Endothelial cell of umbilical vein (primary cell): ENCODE data around the gene LSM5. TPM values are rescaled to one million over a fixed set of nuclear protein-coding genes. Genes with fewer than 3 reads are reported as not detected.

Source experiments
- BruUV-seq: library from RNA; stranded (reverse); fragments of 400-500 nt; replicated peaks from 2 replicates; lab custom pipeline; 2021; lab: Mats Ljungman, UMichigan
- CTCF ChIA-PET: fragments of 300-600, 350-600 bp; sonication (Branson Sonifier 250); formaldehyde crosslinking; loops from one replicate; lab custom pipeline; 2021; ENCODE audit warnings: antibody characterized with exemption, inconsistent platforms; lab: Charles Lee
- POLR2A ChIA-PET: fragments of 300-600, 350-600 bp; sonication (Branson Sonifier 250); formaldehyde crosslinking; loops from one replicate; lab custom pipeline; 2021; ENCODE audit warnings: antibody characterized with exemption, inconsistent platforms; lab: Charles Lee
- DNase-seq: peaks from one replicate; pipeline ENCODE4 v3.0.0-alpha.2; 2011; ENCODE audit warnings: low read depth, low spot score
- FAIRE-seq: peaks from 2 replicates; lab custom pipeline; 2011; peaks lifted over from hg19 to GRCh38; lab: Jason Lieb, UNC
- H2AFZ ChIP-seq: 2 replicates; pipeline ENCODE4 v1.6.0; 2012; ENCODE audit warnings: low read depth, low read length, control low read depth, inconsistent platforms
- H3K27ac ChIP-seq: 2 replicates; pipeline ENCODE4 v1.5.1; 2011; ENCODE audit warnings: low read depth, mild to moderate bottlenecking, control low read depth, low read length, moderate library complexity; ENCODE audit not compliant: insufficient read depth
- H3K27me3 ChIP-seq, 2 experiments: 2 replicates each; pipeline versions ENCODE4 v1.6.0 to v1.6.1; 2011; ENCODE audit warnings: low read length in 2 of 2, mixed read lengths in 1 of 2; ENCODE audit not compliant: control insufficient read depth in 2 of 2, insufficient read depth in 2 of 2
- H3K36me3 ChIP-seq, 2 experiments: 2 replicates in 1 of 2; 3 replicates in 1 of 2; pipeline ENCODE4 v1.5.1; 2011; ENCODE audit warnings: low read length in 2 of 2, mild to moderate bottlenecking in 1 of 2, moderate library complexity in 1 of 2; ENCODE audit not compliant: control insufficient read depth in 2 of 2, insufficient read depth in 2 of 2; ENCODE audit errors: extremely low read depth in 1 of 2
- H3K4me1 ChIP-seq: 3 replicates; pipeline ENCODE4 v1.5.1; 2011; ENCODE audit warnings: mild to moderate bottlenecking, low read length; ENCODE audit not compliant: control insufficient read depth, insufficient read depth; ENCODE audit errors: extremely low read depth
- H3K4me2 ChIP-seq: 2 replicates; pipeline ENCODE4 v1.6.1; 2011; ENCODE audit warnings: low read length, control low read depth, mixed read lengths; ENCODE audit not compliant: insufficient read depth
- H3K4me3 ChIP-seq, 3 experiments: fragments of 200-600 bp in 1 of 3; sonication (generic), shearing (Covaris generic) in 1 of 3; replicated peaks in 1 of 3; 2 replicates each; pipeline ENCODE4 v1.5.1; 2011 to 2016; ENCODE audit warnings: control low read depth in 3 of 3, low read length in 3 of 3, mild to moderate bottlenecking in 2 of 3, inconsistent platforms in 1 of 3, low read depth in 1 of 3, moderate library complexity in 1 of 3; ENCODE audit not compliant: insufficient read depth in 1 of 3
- H3K79me2 ChIP-seq: 2 replicates; pipeline ENCODE4 v1.6.0; 2012; ENCODE audit warnings: low read length, inconsistent platforms; ENCODE audit not compliant: control insufficient read depth, insufficient read depth
- H3K9ac ChIP-seq: replicated peaks from 2 replicates; pipeline ENCODE3; 2011; ENCODE audit warnings: low read length, control low read depth; ENCODE audit not compliant: insufficient read depth; ENCODE audit errors: extremely low read depth
- H3K9me1 ChIP-seq: replicated peaks from 3 replicates; pipeline ENCODE4 v1.6.0; 2011; ENCODE audit warnings: mild to moderate bottlenecking, low read length; ENCODE audit not compliant: control insufficient read depth, insufficient read depth; ENCODE audit errors: extremely low read depth
- H3K9me3 ChIP-seq: replicated peaks from 2 replicates; pipeline ENCODE4 v1.5.1; 2012; ENCODE audit warnings: low read length, inconsistent platforms; ENCODE audit not compliant: control insufficient read depth, insufficient read depth
- H4K20me1 ChIP-seq: replicated peaks from 2 replicates; pipeline ENCODE3; 2011; ENCODE audit warnings: mild to moderate bottlenecking, low read length; ENCODE audit not compliant: control insufficient read depth, insufficient read depth; ENCODE audit errors: extremely low read depth
- EZH2 ChIP-seq: IDR thresholded peaks from 2 replicates; pipeline ENCODE4 v1.6.1; 2012; ENCODE audit warnings: borderline replicate concordance, low read depth, mild to moderate bottlenecking, moderate library complexity, low read length, inconsistent platforms; ENCODE audit not compliant: severe bottlenecking
- FOS ChIP-seq: IDR thresholded peaks from 2 replicates; pipeline ENCODE4 v1.6.1; 2011; ENCODE audit warnings: mild to moderate bottlenecking, low read length, moderate library complexity, borderline replicate concordance; ENCODE audit not compliant: insufficient read depth
- GATA2 ChIP-seq: IDR thresholded peaks from 2 replicates; pipeline ENCODE4 v1.7.0; 2011; ENCODE audit warnings: low read depth, mild to moderate bottlenecking, moderate library complexity, mixed read lengths, low read length; ENCODE audit not compliant: insufficient read length, insufficient read depth
- JUN ChIP-seq: IDR thresholded peaks from 2 replicates; pipeline ENCODE4 v1.6.1; 2011; ENCODE audit warnings: borderline replicate concordance, low read depth; ENCODE audit not compliant: insufficient read length, insufficient read depth
- MYC ChIP-seq: IDR thresholded peaks from one replicate; pipeline ENCODE4 v1.6.1; 2011; ENCODE audit warnings: mild to moderate bottlenecking, low read depth, low read length
- POLR2A ChIP-seq: IDR thresholded peaks from 2 replicates; pipeline ENCODE4 v1.6.1; 2012; ENCODE audit warnings: low read depth, mild to moderate bottlenecking, control low read depth, low read length
- POLR2AphosphoS5 ChIP-seq: IDR thresholded peaks from 2 replicates; pipeline ENCODE4 v1.6.1; 2012; ENCODE audit warnings: low read depth, mild to moderate bottlenecking, control low read depth, low read length, moderate library complexity; ENCODE audit not compliant: insufficient read depth
- dilution Hi-C: fragments of 300-500 bp; cut with MboI; formaldehyde crosslinking; loops from one replicate; pipeline ENCODE4 v1.15.0; 2019; ENCODE audit warnings: low sequenced_read_pairs; ENCODE audit not compliant: extremely low pct_ligation_motif_present
- intact Hi-C: fragments of 100-400 bp; cut with micrococcal nuclease; formaldehyde crosslinking; loops from one replicate; pipeline ENCODE4 v1.10.0; 2022
- polyA plus RNA-seq, 4 experiments: library from polyadenylated mRNA; depleted of rRNA in 3 of 4; stranded (reverse) in 3 of 4; unstranded in 1 of 4; fragments of >200 nt; gene quantifications; 2 replicates each; pipeline versions ENCODE4 v1.2.1 to v1.2.3, GENCODE V29; 2011 to 2012; ENCODE audit warnings: missing spikeins in 1 of 4
- total RNA-seq: library from RNA; stranded (reverse); gene quantifications from 2 replicates; pipeline ENCODE4 v1.2.3, GENCODE V29; 2021
- TF ChIP-seq, protein P1 (sequence below), 2 donors: IDR thresholded peaks; 1 replicate in 1 of 2; 2 replicates in 1 of 2; pipeline ENCODE4 v1.5.1; 2011; ENCODE audit warnings: low read length in 2 of 2, mild to moderate bottlenecking in 2 of 2, moderate library complexity in 2 of 2, control low read depth in 1 of 2, inconsistent platforms in 1 of 2, low read depth in 1 of 2; ENCODE audit not compliant: insufficient read depth in 1 of 2; ENCODE audit errors: extremely low read depth in 1 of 2
- TF ChIP-seq, protein P2 (sequence below): IDR thresholded peaks from 2 replicates; pipeline ENCODE4 v1.6.1; 2011; ENCODE audit not compliant: insufficient read depth, insufficient read length

Gene LSM5
- total and polyA plus RNA-seq, 2 donors (not counting 3 experiments of a cell fraction or from before 2014, with no cell fraction given): 36.3 to 68.1 TPM

DNA sequence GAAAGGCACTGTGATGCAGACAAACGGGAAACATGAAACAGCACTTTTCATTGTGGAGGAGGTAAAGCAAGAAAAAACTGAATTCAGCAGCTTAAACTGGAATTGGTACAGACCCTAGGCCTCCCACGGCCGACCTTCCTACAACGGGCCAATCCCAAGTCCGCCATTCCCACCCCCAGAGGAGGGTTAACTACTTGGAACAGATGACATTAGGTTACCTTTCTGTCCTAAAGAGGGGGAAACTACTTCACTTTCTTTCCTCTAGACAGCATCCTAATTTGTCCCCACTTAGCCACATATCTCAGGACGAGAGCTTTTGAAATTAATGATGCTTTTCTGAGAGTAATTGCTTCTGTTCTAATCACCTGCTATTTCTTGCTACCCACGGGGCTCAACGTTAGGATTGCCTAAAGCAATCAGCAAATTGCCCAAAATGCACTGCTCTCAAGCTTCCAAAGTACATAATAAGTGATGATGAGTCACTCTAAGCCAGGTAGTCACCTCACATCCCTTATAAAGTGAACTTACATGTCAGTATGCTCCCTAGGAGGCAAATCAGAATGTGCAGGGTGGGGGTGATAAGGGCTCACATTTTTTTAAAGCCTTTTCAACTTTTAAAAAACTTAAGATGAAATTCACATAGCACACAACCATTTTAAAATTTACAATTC is 36.7 kb downstream of the LSM5 start:
- Histone ChIP-seq H3K27ac (no peak overlapping the region), H3K4me1 (no peaks in the 10 kb centered on the region), H3K27me3 (no peaks in the 10 kb centered on the region), H2AFZ (no peak overlapping the region), H3K4me3 (no peak overlapping the region), H3K9me1 (no peaks in the 10 kb centered on the region), H3K9me3 (no peaks in the 10 kb centered on the region), H3K4me2 (no peak overlapping the region), H3K79me2 (no peaks in the 10 kb centered on the region), H4K20me1 (no peaks in the 10 kb centered on the region), H3K9ac (no peak overlapping the region), H3K36me3 (no peaks in the 10 kb centered on the region)
- POLR2A ChIA-PET: no interaction called here
- no peak for TF ChIP-seq FOS
- TF ChIP-seq, protein P1, sequence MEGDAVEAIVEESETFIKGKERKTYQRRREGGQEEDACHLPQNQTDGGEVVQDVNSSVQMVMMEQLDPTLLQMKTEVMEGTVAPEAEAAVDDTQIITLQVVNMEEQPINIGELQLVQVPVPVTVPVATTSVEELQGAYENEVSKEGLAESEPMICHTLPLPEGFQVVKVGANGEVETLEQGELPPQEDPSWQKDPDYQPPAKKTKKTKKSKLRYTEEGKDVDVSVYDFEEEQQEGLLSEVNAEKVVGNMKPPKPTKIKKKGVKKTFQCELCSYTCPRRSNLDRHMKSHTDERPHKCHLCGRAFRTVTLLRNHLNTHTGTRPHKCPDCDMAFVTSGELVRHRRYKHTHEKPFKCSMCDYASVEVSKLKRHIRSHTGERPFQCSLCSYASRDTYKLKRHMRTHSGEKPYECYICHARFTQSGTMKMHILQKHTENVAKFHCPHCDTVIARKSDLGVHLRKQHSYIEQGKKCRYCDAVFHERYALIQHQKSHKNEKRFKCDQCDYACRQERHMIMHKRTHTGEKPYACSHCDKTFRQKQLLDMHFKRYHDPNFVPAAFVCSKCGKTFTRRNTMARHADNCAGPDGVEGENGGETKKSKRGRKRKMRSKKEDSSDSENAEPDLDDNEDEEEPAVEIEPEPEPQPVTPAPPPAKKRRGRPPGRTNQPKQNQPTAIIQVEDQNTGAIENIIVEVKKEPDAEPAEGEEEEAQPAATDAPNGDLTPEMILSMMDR (IDR thresholded peaks at IDR 0.05; ENCODE audit: extremely low read depth in 1 of 2, insufficient read depth in 1 of 2, low read depth in 1 of 2, low read length in 2 of 2): no peak
- FAIRE-seq: no peak
- DNase-seq: no peak
- no TSS peak for BruUV-seq
- intact Hi-C loops (no loop called here), dilution Hi-C loops (no loop called here)
- CTCF ChIA-PET: no interaction called here

DNA sequence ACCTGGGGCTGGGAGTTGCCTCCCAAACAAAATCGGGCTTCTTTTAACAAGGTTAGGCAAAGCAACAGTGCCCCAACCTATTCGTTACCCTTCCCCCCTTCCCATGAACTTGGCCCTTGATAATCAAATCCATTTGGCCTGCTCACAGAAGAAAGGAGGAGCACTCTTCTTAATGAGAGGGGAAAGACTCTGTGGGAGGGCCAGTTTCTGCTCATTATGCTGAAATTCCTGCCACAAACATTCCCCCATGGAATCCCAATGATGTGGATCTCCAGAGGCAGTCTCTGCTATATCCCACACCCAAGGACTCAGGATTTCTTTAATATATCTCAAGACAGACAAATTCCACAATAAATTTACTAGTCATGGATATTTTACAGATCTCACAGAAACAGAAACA is 43.0 kb downstream of the LSM5 start:
- Histone ChIP-seq H3K4me1 (no peaks in the 10 kb centered on the region), H3K27me3 (no peaks in the 10 kb centered on the region), H3K9me3 (no peaks in the 10 kb centered on the region), H4K20me1 (no peaks in the 10 kb centered on the region), H3K79me2 (no peaks in the 10 kb centered on the region), H2AFZ (no peak overlapping the region), H3K4me2 (no peak overlapping the region), H3K4me3 (no peak overlapping the region), H3K9me1 (no peaks in the 10 kb centered on the region), H3K27ac (no peak overlapping the region), H3K9ac (no peak overlapping the region), H3K36me3 (no peaks in the 10 kb centered on the region)
- intact Hi-C loops (no loop called here), dilution Hi-C loops (no loop called here)
- FAIRE-seq: no peak
- DNase-seq: no peak
- ChIA-PET POLR2A (no interaction called here), CTCF (interaction anchor here (1.7 kb wide), 1 partner anchor 19 kb away, joined by 4 read pairs; no protein-coding TSS in a partner anchor)
- no peak for TF ChIP-seq GATA2
- TF ChIP-seq POLR2A: no peak
- TF ChIP-seq, protein P2, sequence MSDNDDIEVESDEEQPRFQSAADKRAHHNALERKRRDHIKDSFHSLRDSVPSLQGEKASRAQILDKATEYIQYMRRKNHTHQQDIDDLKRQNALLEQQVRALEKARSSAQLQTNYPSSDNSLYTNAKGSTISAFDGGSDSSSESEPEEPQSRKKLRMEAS: no peak
- TF ChIP-seq, protein P1 (IDR thresholded peaks at IDR 0.05; ENCODE audit: extremely low read depth in 1 of 2, insufficient read depth in 1 of 2, low read depth in 1 of 2, low read length in 2 of 2): no peak
- no peak for TF ChIP-seq JUN
- no peak for TF ChIP-seq FOS
- TF ChIP-seq MYC: no peak
- no peak for TF ChIP-seq POLR2AphosphoS5
- TF ChIP-seq EZH2: no peak
- no TSS peak for BruUV-seq
